Ovary (tissue), 9 donors: Measurements from ENCODE around the gene DNM1L. TPM values are rescaled to one million over a fixed set of nuclear protein-coding genes. Genes with fewer than 3 reads are reported as not detected.

ENCODE experiments used
- DNase-seq, 5 donors: peaks; one replicate each; pipeline ENCODE4 v3.0.0-alpha.2; 2019 to 2020
- H3K27ac ChIP-seq, 2 donors: fragments of 200-600 bp; one replicate each; pipeline versions ENCODE4 v1.5.1 to v1.8.0; 2019 to 2022
- H3K27me3 ChIP-seq: fragments of 200-600 bp; one replicate; pipeline ENCODE4 v1.8.0; 2022
- H3K36me3 ChIP-seq: fragments of 200-600 bp; sonication (generic); one replicate; pipeline ENCODE4 v1.5.1; 2019
- H3K4me1 ChIP-seq: one replicate; pipeline ENCODE4 v1.8.1; 2013; ENCODE audit warnings: mild to moderate bottlenecking, moderate library complexity; ENCODE audit not compliant: insufficient read depth
- H3K4me3 ChIP-seq: fragments of 200-600 bp; sonication (generic); one replicate; pipeline ENCODE4 v1.5.1; 2017
- H3K9me3 ChIP-seq, 2 donors: fragments of 200-600 bp in 1 of 2; sonication (generic) in 1 of 2; one replicate each; pipeline versions ENCODE4 v1.5.1 to v1.8.1; 2013 to 2019; ENCODE audit warnings: mild to moderate bottlenecking in 1 of 2, moderate library complexity in 1 of 2
- EP300 ChIP-seq: sonication (generic); formaldehyde crosslinking; IDR thresholded peaks from one replicate; pipeline ENCODE4 v1.6.1; 2017; ENCODE audit warnings: antibody characterized with exemption
- POLR2A ChIP-seq: fragments of 450-650 bp; IDR thresholded peaks from one replicate; pipeline ENCODE4 v1.6.1; 2017; ENCODE audit warnings: antibody characterized with exemption, mild to moderate bottlenecking, moderate library complexity
- WGBS, 3 donors: extraction: QIAGEN DNeasy Blood & Tissue Kit in 1 of 3; methylation state at CpG; one replicate each; pipeline versions ENCODE4 v1.1.5 to v1.1.7; 2013 to 2017; 5-methylcytosine and 5-hydroxymethylcytosine counted together
- intact Hi-C, 4 donors: fragments of 100-400 bp; cut with DNase I; formaldehyde crosslinking; loops; one replicate each; pipeline versions ENCODE4 v1.11.0 to v1.15.1; 2022 to 2023
- polyA plus RNA-seq, 2 donors: library from polyadenylated mRNA; stranded (reverse); fragments of 200-250 nt in 1 of 2; fragments of 350-450 nt in 1 of 2; fragmentation: Illumina TruSeq in 1 of 2; extraction: RNeasy Lipid Tissue Mini Kit (QIAGEN cat#74804) in 1 of 2; gene quantifications; one replicate each; pipeline ENCODE4 v1.2.3, GENCODE V29; 2013 to 2014
- total RNA-seq, 7 donors: library from RNA; depleted of rRNA in 2 of 7; stranded (reverse); fragments of >200 nt in 2 of 7; fragmentation: NEBNext Ultra II Directional in 3 of 7; extraction: Animal tissue kit (Norgen Biotek cat#: 25700) in 3 of 7; gene quantifications; one replicate each; pipeline versions ENCODE4 v1.1.0 to v1.2.4, GENCODE V29; 2016 to 2023
- TF ChIP-seq, protein P1 (sequence below), 3 donors: fragments of 450-650 bp in 2 of 3; fragments of 200-600 bp in 1 of 3; IDR thresholded peaks; one replicate each; pipeline versions ENCODE4 v1.5.1 to v1.8.0; 2016 to 2022; ENCODE audit warnings: antibody characterized with exemption in 3 of 3, mild to moderate bottlenecking in 1 of 3
- donor health status: DM: no; HTN: no; CAD: no; lungs with moderate emphysema.
- donor health status: DM: no; HTN: no; CAD: no.
- donor health status: Bipolar disorder and iron deficiency.
- donor health status: DM: yes; HTN: yes; CAD: no.
- donor health status: DM: no; HTN: no; CAD: no.
- donor health status: DM: yes; HTN: yes; CAD: no.

Gene DNM1L
- total and polyA plus RNA-seq, 9 donors = 19.4 to 77.5 (median 47.8) TPM

DNA sequence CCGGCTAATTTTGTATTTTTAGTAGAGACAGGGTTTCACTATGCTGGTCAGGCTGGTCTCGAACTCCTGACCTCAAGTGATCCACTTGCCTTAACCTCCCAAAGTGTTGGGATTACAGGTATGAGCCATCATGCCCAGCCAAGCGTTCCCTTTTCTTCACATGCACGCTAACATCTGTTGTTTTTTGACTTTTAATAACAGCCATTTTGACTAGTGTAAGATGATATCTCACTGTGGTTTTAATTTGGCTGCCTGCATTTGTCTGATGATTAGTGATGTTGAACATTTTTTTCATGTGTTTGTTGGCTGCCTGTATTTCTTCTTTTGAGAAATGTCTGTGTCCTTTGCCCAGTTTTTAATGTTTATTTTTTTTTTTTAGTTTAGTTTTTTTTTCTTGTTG, 86.8 kb downstream of the DNM1L start:
- no peaks in the 10 kb centered on the region for H3K4me1 ChIP-seq
- no peak overlapping the region for H3K4me3 ChIP-seq
- H3K27me3 ChIP-seq = no peaks in the 10 kb centered on the region
- TF ChIP-seq, protein P1, sequence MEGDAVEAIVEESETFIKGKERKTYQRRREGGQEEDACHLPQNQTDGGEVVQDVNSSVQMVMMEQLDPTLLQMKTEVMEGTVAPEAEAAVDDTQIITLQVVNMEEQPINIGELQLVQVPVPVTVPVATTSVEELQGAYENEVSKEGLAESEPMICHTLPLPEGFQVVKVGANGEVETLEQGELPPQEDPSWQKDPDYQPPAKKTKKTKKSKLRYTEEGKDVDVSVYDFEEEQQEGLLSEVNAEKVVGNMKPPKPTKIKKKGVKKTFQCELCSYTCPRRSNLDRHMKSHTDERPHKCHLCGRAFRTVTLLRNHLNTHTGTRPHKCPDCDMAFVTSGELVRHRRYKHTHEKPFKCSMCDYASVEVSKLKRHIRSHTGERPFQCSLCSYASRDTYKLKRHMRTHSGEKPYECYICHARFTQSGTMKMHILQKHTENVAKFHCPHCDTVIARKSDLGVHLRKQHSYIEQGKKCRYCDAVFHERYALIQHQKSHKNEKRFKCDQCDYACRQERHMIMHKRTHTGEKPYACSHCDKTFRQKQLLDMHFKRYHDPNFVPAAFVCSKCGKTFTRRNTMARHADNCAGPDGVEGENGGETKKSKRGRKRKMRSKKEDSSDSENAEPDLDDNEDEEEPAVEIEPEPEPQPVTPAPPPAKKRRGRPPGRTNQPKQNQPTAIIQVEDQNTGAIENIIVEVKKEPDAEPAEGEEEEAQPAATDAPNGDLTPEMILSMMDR (IDR thresholded peaks at IDR 0.05) = no peak
- TF ChIP-seq POLR2A (no peak), EP300 (no peak)
- DNase-seq = no peak
- intact Hi-C loops = no loop called here
- no peak overlapping the region for H3K27ac ChIP-seq
- 16 to 26% (median 20%) methylated on average over 4 of the region's 4 CpGs for WGBS, 3 donors
- H3K36me3 ChIP-seq = no peaks in the 10 kb centered on the region
- H3K9me3 ChIP-seq = no peaks in the 10 kb centered on the region

DNA sequence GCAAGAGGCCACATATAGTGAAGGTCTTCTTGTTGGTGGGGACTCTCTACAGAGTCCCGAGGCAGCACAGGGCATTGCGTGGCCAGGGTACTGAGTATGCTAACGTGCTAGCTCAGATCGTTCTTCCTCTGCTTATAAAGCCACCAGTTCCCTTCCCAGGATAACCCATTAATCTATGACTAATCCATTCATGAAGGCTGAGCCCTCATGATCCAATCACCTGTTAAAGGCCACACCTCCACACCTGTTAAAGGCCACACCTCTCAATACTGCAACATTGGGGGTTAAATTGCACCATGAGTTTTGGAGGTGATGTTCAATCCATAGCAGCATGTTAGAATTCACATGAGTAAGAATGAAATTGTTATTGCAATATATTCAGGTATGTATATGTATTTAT, 89.4 kb downstream of the DNM1L start:
- no peak for DNase-seq
- Histone ChIP-seq H3K4me1 (no peaks in the 10 kb centered on the region), H3K36me3 (no peaks in the 10 kb centered on the region), H3K4me3 (no peak overlapping the region), H3K27me3 (no peaks in the 10 kb centered on the region), H3K27ac (no peak overlapping the region), H3K9me3 (no peaks in the 10 kb centered on the region)
- intact Hi-C loops = no loop called here
- 70 to 93% (median 86%) methylated on average over 4 of the region's 4 CpGs for WGBS, 3 donors
- TF ChIP-seq POLR2A (no peak), EP300 (no peak)
- TF ChIP-seq, protein P1 (IDR thresholded peaks at IDR 0.05) = no peak

DNA sequence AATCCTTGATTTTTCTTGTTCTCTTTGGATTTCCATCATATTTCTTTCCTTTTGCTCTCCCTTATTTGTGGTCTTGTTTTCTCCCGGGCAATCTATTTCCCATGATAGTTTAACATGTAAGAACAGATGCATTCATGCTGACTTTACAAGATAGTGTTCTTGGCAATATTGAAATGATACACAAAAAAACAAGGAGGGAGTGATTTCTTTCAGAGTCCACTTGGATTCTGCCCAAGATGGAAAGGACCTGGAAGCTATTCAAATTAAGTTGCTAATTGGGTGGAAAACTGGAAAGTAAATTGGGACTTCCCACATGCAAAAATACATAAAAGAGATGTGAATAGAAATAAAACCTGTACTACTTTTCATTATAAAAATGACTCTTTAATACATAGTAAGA, 91.0 kb downstream of the DNM1L start:
- Histone ChIP-seq H3K4me1 (no peaks in the 10 kb centered on the region), H3K4me3 (no peak overlapping the region), H3K9me3 (no peaks in the 10 kb centered on the region), H3K27me3 (no peaks in the 10 kb centered on the region), H3K27ac (no peak overlapping the region), H3K36me3 (no peaks in the 10 kb centered on the region)
- DNase-seq = no peak
- intact Hi-C loops = no loop called here
- TF ChIP-seq, protein P1 (IDR thresholded peaks at IDR 0.05) = no peak
- 7 to 17% (median 10%) methylated on average over 1 of the region's 1 CpG for whole genome bisulfite sequencing, 3 donors

DNA sequence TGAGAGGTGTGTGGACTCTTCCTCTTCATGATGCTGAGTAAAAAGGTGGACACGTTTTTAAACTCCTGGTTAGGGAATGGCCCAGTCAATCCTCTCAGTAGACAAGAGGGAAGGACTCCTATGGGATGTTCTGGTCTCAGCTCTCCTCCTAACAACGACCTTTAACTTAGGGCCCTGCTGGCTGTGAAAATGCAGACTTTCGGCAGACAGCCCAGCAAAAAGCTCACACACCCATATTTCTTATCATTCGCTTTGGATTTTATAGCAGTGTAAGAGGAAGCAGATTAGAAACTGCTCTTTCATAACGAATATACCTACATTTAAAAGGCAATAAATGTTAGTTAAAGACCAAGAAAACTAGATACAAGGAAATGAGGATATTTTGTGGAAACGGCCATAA, 94.6 kb downstream of the DNM1L start:
- H3K4me1 ChIP-seq = no peaks in the 10 kb centered on the region
- intact Hi-C loops = no loop called here
- no peaks in the 10 kb centered on the region for H3K27me3 ChIP-seq
- H3K27ac ChIP-seq = no peak overlapping the region
- no peaks in the 10 kb centered on the region for H3K9me3 ChIP-seq
- H3K36me3 ChIP-seq = no peaks in the 10 kb centered on the region
- no peak overlapping the region for H3K4me3 ChIP-seq
- 19 to 33% (median 22%) methylated on average over 6 of the region's 6 CpGs for WGBS, 3 donors
- no peak for DNase-seq
- TF ChIP-seq EP300 = no peak
- TF ChIP-seq, protein P1 (IDR thresholded peaks at IDR 0.05) = no peak
- TF ChIP-seq POLR2A = no peak

DNA sequence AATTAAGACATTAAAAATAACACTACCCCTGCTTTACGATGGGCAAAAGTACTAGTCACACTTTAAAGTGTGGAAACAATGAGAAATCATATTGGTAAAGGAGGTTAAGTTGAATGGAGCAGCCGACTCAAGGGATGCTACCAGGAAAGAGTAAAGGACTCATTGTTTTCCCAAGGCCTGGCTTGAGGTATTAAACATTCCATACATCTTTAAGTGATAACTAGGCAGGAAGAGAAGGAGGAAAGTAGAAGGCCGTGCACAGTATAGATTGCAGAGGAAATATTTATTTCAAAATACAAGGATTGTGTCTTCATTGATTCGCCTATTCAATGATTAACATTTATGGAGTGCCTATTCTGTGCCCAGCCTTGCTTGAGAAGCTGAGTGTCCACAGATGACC, 97.2 kb downstream of the DNM1L start:
- H3K4me3 ChIP-seq = no peak overlapping the region
- no peak overlapping the region for H3K27ac ChIP-seq
- no peaks in the 10 kb centered on the region for H3K36me3 ChIP-seq
- H3K4me1 ChIP-seq = no peaks in the 10 kb centered on the region
- no peak for TF ChIP-seq POLR2A
- TF ChIP-seq EP300 = no peak
- no peaks in the 10 kb centered on the region for H3K9me3 ChIP-seq
- no peaks in the 10 kb centered on the region for H3K27me3 ChIP-seq
- no peak for DNase-seq
- intact Hi-C loops = no loop called here
- WGBS, 3 donors = 93 to 94% (median 94%) methylated on average over 4 of the region's 4 CpGs
